ENCODE measurements around the gene KPNB1. TPM values are rescaled to one million over a fixed set of nuclear protein-coding genes. Genes with fewer than 3 reads are reported as not detected.
A peak's percentile ranks its signal among the peaks of the same experiment; 100 is the strongest.

KPNB1 gene
- total RNA-seq, 1 donor from 2014 or later: 727 TPM

DNA sequence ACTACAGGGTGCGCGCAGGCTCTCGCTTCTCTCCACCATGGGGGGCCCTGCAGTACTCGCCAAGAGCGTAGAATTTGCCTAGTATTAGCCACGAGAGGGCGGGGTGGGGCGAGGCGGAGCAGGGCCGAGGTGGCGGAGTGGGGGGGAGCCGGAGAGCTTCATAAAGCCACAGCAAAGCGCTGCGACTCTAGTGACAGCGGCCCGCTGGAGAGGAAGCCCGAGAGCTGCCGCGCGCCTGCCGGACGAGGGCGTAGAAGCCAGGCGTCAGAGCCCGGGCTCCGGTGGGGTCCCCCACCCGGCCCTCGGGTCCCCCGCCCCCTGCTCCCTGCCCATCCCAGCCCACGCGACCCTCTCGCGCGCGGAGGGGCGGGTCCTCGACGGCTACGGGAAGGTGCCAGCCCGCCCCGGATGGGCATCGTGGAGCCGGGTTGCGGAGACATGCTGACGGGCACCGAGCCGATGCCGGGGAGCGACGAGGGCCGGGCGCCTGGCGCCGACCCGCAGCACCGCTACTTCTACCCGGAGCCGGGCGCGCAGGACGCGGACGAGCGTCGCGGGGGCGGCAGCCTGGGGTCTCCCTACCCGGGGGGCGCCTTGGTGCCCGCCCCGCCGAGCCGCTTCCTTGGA is 83.4 kb downstream of the KPNB1 start, which contains the start of gene TBX21:
Gene TBX21, plus strand, starts transcription at position 190 of the 627 bp plus-strand sequence. Its CDS starts 219 bp downstream, at position 409.
- Mint-ChIP-seq H3K27ac (peak within 1 kb of the TSS; percentile 93), H3K4me3 (peak within 1 kb of the TSS; percentile 94), H3K36me3 (ENCODE audit: low read depth) (peaks cover 35% of the 10 kb centered on the region), H3K4me1 (peaks cover 69% of the 10 kb centered on the region), H3K27me3 (no peaks in the 10 kb centered on the region), H3K9me3 (no peaks in the 10 kb centered on the region)
- intact Hi-C loops (cut with micrococcal nuclease): loop anchor here (1.0 to 5.0 kb wide), 3 partner anchors 12 to 71 kb away; no protein-coding TSS in a partner anchor
- peak; percentile 96 for DNase-seq

DNA sequence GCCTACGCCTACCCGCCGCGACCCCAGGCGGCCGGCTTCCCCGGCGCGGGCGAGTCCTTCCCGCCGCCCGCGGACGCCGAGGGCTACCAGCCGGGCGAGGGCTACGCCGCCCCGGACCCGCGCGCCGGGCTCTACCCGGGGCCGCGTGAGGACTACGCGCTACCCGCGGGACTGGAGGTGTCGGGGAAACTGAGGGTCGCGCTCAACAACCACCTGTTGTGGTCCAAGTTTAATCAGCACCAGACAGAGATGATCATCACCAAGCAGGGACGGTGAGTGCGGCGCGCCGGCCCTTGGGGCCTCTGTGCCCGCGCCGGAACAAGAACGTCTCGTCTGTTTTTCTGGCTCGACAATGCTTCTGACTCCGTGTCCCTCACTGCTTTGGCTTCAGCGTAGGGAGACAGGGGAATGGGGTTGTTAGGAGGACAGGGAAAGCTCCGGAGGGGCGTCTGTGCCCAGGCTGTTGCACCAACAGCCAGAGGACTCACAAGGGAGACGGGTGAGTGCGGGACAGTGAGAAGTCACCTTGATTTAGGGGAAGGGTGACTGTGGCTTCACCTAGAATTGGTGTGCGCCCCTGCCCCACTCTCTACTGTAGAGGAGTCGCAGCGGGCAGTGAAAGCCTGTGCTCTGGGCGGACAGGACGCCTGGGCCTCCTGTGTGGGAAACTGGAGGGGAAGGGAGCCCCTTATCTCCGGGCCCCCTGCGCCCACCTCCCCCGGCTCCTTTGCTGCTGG is 84.1 kb downstream of the KPNB1 start:
- DNase-seq: peak; percentile 79
- intact Hi-C loops (cut with micrococcal nuclease): loop anchor here (1.0 to 5.0 kb wide), 3 partner anchors 13 to 72 kb away; no protein-coding TSS in a partner anchor
- H3K9me3 Mint-ChIP-seq: no peaks in the 10 kb centered on the region
- peaks cover 65% of the 10 kb centered on the region for H3K4me1 Mint-ChIP-seq
- H3K27me3 Mint-ChIP-seq: no peaks in the 10 kb centered on the region
- H3K4me3 Mint-ChIP-seq: peak overlapping the region; percentile 94
- H3K36me3 Mint-ChIP-seq (ENCODE audit: low read depth): peaks cover 39% of the 10 kb centered on the region
- peak overlapping the region; percentile 93 for H3K27ac Mint-ChIP-seq

DNA sequence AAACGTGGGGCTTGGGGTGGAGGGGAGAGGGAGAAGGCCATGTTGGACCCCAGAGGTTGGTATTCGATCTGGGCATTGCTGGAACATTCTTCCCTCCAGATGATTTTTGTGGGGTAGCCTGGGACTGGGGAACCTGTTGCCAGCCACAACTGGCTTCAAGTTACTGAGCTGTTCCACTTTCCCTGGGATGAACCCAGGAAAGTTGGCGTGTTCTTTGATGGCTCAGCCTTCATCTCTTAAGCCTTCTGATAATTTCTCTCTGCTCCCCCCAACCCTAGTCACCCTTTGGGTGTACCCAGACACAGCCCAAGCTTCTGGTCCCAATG is 85.4 kb downstream of the KPNB1 start:
- H3K4me3 Mint-ChIP-seq: peak overlapping the region; percentile 94
- H3K9me3 Mint-ChIP-seq: no peaks in the 10 kb centered on the region
- DNase-seq: no peak
- H3K4me1 Mint-ChIP-seq: peaks cover 60% of the 10 kb centered on the region
- H3K27me3 Mint-ChIP-seq: no peaks in the 10 kb centered on the region
- peak overlapping the region; percentile 93 for H3K27ac Mint-ChIP-seq
- H3K36me3 Mint-ChIP-seq (ENCODE audit: low read depth): peaks cover 43% of the 10 kb centered on the region
- intact Hi-C loops (cut with micrococcal nuclease): loop anchor here (1.0 to 5.0 kb wide), 2 partner anchors 30 to 57 kb away; no protein-coding TSS in a partner anchor

Other genes starting within 250 kb of the KPNB1 start
- 110 and 112 TPM in 2 replicates for gene NPEPPS, start 118.8 kb upstream of the KPNB1 start, total RNA-seq
- 9.3 and 10.9 TPM in 2 replicates for gene TBKBP1, start 44.2 kb downstream of the KPNB1 start, total RNA-seq
- gene TBX21, start 83.3 kb downstream of the KPNB1 start, total RNA-seq: 63.0 and 66.4 TPM in 2 replicates
- gene OSBPL7, start 171.9 kb downstream of the KPNB1 start, total RNA-seq: 18.1 and 18.4 TPM in 2 replicates
- 55.0 and 58.3 TPM in 2 replicates for gene MRPL10, start 181.6 kb downstream of the KPNB1 start, total RNA-seq
- 0.33 and 0.44 TPM in 2 replicates for gene LRRC46, start 181.8 kb downstream of the KPNB1 start, total RNA-seq
- gene SCRN2, start 191.4 kb downstream of the KPNB1 start, total RNA-seq: 24.3 and 24.8 TPM in 2 replicates
- 0.05 TPM in 2 replicates for gene SP6, start 201.2 kb downstream of the KPNB1 start, total RNA-seq
- gene SP2, start 246.3 kb downstream of the KPNB1 start, total RNA-seq: 18.3 and 21.7 TPM in 2 replicates